HCT116 (cell line): ENCODE data around the gene TCP10L. TPM values are rescaled to one million over a fixed set of nuclear protein-coding genes. Genes with fewer than 3 reads are reported as not detected.

ENCODE experiments used
- ATAC-seq: fragments of 200-7000 bp; cut with Tn5 transposase; 2 replicates; pipeline ENCODE4 v1.9.1; 2020; ENCODE audit warnings: mild to moderate bottlenecking, moderate library complexity
- BruUV-seq: library from RNA; stranded (reverse); fragments of 400-500 nt; replicated peaks from 2 replicates; lab custom pipeline; 2021; lab: Mats Ljungman, UMichigan
- CTCF ChIA-PET: fragments of 300-600 bp; sonication (Branson Sonifier 250); formaldehyde crosslinking; loops from one replicate; lab custom pipeline; 2021; ENCODE audit warnings: antibody characterized with exemption; lab: Charles Lee
- POLR2A ChIA-PET: fragments of 300-600, 350-600 bp; sonication (Branson Sonifier 250); formaldehyde crosslinking; loops from one replicate; lab custom pipeline; 2021; ENCODE audit warnings: antibody characterized with exemption; lab: Charles Lee
- RAD21 ChIA-PET, 2 experiments: fragments of 300-600 bp; sonication (Branson Sonifier 250); formaldehyde crosslinking; loops; one replicate each; lab custom pipeline; 2023; ENCODE audit warnings: low total read pairs in 2 of 2; ENCODE audit not compliant: uncharacterized antibody in 2 of 2, unreplicated experiment in 2 of 2, low non-redundant PET in 1 of 2; lab: Charles Lee
- DNase-seq: peaks from one replicate; pipeline ENCODE4 v3.0.0-alpha.2; 2010; ENCODE audit warnings: low read depth, low spot score
- H2AFZ ChIP-seq: fragments of 200-600 bp; shearing (Covaris generic), sonication (generic); 2 replicates; pipeline ENCODE4 v1.6.1; 2017; ENCODE audit warnings: low read depth, mixed run types, mixed read lengths, antibody characterized with exemption, low read length; ENCODE audit not compliant: poor library complexity, severe bottlenecking
- H3K27ac ChIP-seq: 2 replicates; pipeline ENCODE4 v1.5.1; 2012; ENCODE audit warnings: low read depth, low read length
- H3K27me3 ChIP-seq: fragments of 200-600 bp; sonication (generic); 2 replicates; pipeline ENCODE4 v1.6.1; 2016; ENCODE audit warnings: mixed run types, low read length, mixed read lengths; ENCODE audit not compliant: insufficient read depth
- H3K36me3 ChIP-seq, 2 experiments: fragments of 200-500 bp in 1 of 2; fragments of 200-600 bp in 1 of 2; sonication (Bioruptor generic) in 1 of 2; sonication (generic) in 1 of 2; 2 replicates each; pipeline versions ENCODE4 v1.5.1 to v1.6.1; 2014 to 2016; ENCODE audit warnings: low read length in 2 of 2, inconsistent platforms in 1 of 2, mixed read lengths in 1 of 2, mixed run types in 1 of 2; ENCODE audit not compliant: insufficient read depth in 2 of 2, control insufficient read depth in 1 of 2
- H3K4me1 ChIP-seq, 2 experiments: fragments of 200-600 bp in 1 of 2; sonication (generic) in 1 of 2; 2 replicates each; pipeline versions ENCODE4 v1.5.1 to v1.6.1; 2012 to 2017; ENCODE audit warnings: low read length in 2 of 2, inconsistent platforms in 1 of 2, mild to moderate bottlenecking in 1 of 2, mixed read lengths in 1 of 2, mixed run types in 1 of 2, moderate library complexity in 1 of 2; ENCODE audit not compliant: insufficient read depth in 2 of 2, control insufficient read depth in 1 of 2
- H3K4me2 ChIP-seq: fragments of 200-600 bp; sonication (generic); 2 replicates; pipeline ENCODE4 v1.6.1; 2017; ENCODE audit warnings: mixed run types, low read length, mixed read lengths
- H3K4me3 ChIP-seq, 2 experiments: fragments of 200-600 bp in 1 of 2; sonication (generic) in 1 of 2; replicated peaks in 1 of 2; 2 replicates each; pipeline ENCODE4 v1.5.1; 2011 to 2016; ENCODE audit warnings: low read length in 2 of 2, control low read depth in 1 of 2, low read depth in 1 of 2, mild to moderate bottlenecking in 1 of 2, mixed read lengths in 1 of 2, mixed run types in 1 of 2
- H3K79me2 ChIP-seq: fragments of 200-600 bp; sonication (generic); 2 replicates; pipeline ENCODE4 v1.6.1; 2017; ENCODE audit warnings: mild to moderate bottlenecking, mixed run types, low read length, moderate library complexity, mixed read lengths; ENCODE audit not compliant: insufficient read depth
- H3K9ac ChIP-seq: fragments of 200-600 bp; sonication (generic); 2 replicates; pipeline ENCODE4 v1.6.1; 2016; ENCODE audit warnings: low read length, mixed read lengths
- H3K9me2 ChIP-seq: fragments of 200-600 bp; sonication (generic), shearing (Covaris generic); 2 replicates; pipeline ENCODE4 v1.6.1; 2017; ENCODE audit warnings: mixed run types, mild to moderate bottlenecking, moderate library complexity; ENCODE audit not compliant: insufficient read depth
- H3K9me3 ChIP-seq, 2 experiments: fragments of 200-500 bp in 1 of 2; fragments of 200-600 bp in 1 of 2; sonication (Bioruptor generic) in 1 of 2; sonication (generic) in 1 of 2; 2 replicates each; pipeline ENCODE4 v1.6.1; 2014 to 2017; ENCODE audit warnings: low read length in 2 of 2, mixed read lengths in 2 of 2, inconsistent platforms in 1 of 2, low read depth in 1 of 2, mild to moderate bottlenecking in 1 of 2, mixed run types in 1 of 2, moderate library complexity in 1 of 2; ENCODE audit not compliant: control insufficient read depth in 1 of 2, insufficient read depth in 1 of 2
- H4K20me1 ChIP-seq: fragments of 200-600 bp; sonication (generic), shearing (Covaris generic); 2 replicates; pipeline ENCODE4 v1.6.1; 2017; ENCODE audit warnings: mixed run types, mild to moderate bottlenecking, moderate library complexity; ENCODE audit not compliant: insufficient read depth
- EGR1 ChIP-seq: IDR thresholded peaks from 2 replicates; pipeline ENCODE4 v1.6.1; 2012; ENCODE audit warnings: low read depth
- EZH2 ChIP-seq: fragments of 200-600 bp; sonication (generic); IDR thresholded peaks from 2 replicates; pipeline ENCODE4 v1.6.1; 2017; ENCODE audit warnings: antibody characterized with exemption, mixed run types
- EZH2phosphoT487 ChIP-seq: fragments of 200-600 bp; IDR thresholded peaks from 2 replicates; pipeline ENCODE4 v1.6.1; 2018; ENCODE audit warnings: antibody characterized with exemption, borderline replicate concordance
- POLR2A ChIP-seq: IDR thresholded peaks from 2 replicates; pipeline ENCODE4 v1.7.0; 2011; ENCODE audit warnings: borderline replicate concordance; ENCODE audit not compliant: insufficient read depth, insufficient read length; ENCODE audit errors: extremely low read depth
- POLR2AphosphoS5 ChIP-seq: IDR thresholded peaks from 2 replicates; pipeline ENCODE4 v1.6.1; 2011; ENCODE audit warnings: mild to moderate bottlenecking, low read depth, low read length, moderate library complexity
- intact Hi-C: fragments of 100-400 bp; cut with micrococcal nuclease; formaldehyde crosslinking; loops from 2 replicates; pipeline ENCODE4 v1.10.0; 2022
- total RNA-seq: library from RNA; stranded (reverse); gene quantifications from one replicate; pipeline ENCODE4 v1.2.1, GENCODE V29; 2021; ENCODE audit not compliant: unreplicated experiment
- TF ChIP-seq, protein P1 (sequence below): IDR thresholded peaks from 2 replicates; pipeline ENCODE4 v1.6.1; 2012; ENCODE audit warnings: low read depth
- TF ChIP-seq, protein P2 (sequence below): IDR thresholded peaks from 2 replicates; pipeline ENCODE4 v1.6.1; 2011; ENCODE audit warnings: mild to moderate bottlenecking, low read length, moderate library complexity; ENCODE audit not compliant: insufficient replicate concordance; ENCODE audit errors: extremely low read depth

The TCP10L gene
- total RNA-seq, 1 experiment from 2014 or later = 0.07 TPM

GRCh38 chr21:32613436-32614043 is 28.2 kb upstream of the TCP10L start (continued):
- no peak for TF ChIP-seq POLR2AphosphoS5

GRCh38 chr21:32612999-32613337 is 27.6 kb upstream of the TCP10L start:
- H4K20me1 ChIP-seq = no peaks in the 10 kb centered on the region
- TF ChIP-seq EZH2 (no peak), EZH2phosphoT487 (no peak), EGR1 (no peak), POLR2A (no peak)
- TF ChIP-seq, protein P1, sequence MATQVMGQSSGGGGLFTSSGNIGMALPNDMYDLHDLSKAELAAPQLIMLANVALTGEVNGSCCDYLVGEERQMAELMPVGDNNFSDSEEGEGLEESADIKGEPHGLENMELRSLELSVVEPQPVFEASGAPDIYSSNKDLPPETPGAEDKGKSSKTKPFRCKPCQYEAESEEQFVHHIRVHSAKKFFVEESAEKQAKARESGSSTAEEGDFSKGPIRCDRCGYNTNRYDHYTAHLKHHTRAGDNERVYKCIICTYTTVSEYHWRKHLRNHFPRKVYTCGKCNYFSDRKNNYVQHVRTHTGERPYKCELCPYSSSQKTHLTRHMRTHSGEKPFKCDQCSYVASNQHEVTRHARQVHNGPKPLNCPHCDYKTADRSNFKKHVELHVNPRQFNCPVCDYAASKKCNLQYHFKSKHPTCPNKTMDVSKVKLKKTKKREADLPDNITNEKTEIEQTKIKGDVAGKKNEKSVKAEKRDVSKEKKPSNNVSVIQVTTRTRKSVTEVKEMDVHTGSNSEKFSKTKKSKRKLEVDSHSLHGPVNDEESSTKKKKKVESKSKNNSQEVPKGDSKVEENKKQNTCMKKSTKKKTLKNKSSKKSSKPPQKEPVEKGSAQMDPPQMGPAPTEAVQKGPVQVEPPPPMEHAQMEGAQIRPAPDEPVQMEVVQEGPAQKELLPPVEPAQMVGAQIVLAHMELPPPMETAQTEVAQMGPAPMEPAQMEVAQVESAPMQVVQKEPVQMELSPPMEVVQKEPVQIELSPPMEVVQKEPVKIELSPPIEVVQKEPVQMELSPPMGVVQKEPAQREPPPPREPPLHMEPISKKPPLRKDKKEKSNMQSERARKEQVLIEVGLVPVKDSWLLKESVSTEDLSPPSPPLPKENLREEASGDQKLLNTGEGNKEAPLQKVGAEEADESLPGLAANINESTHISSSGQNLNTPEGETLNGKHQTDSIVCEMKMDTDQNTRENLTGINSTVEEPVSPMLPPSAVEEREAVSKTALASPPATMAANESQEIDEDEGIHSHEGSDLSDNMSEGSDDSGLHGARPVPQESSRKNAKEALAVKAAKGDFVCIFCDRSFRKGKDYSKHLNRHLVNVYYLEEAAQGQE = no peak
- TF ChIP-seq, protein P2, sequence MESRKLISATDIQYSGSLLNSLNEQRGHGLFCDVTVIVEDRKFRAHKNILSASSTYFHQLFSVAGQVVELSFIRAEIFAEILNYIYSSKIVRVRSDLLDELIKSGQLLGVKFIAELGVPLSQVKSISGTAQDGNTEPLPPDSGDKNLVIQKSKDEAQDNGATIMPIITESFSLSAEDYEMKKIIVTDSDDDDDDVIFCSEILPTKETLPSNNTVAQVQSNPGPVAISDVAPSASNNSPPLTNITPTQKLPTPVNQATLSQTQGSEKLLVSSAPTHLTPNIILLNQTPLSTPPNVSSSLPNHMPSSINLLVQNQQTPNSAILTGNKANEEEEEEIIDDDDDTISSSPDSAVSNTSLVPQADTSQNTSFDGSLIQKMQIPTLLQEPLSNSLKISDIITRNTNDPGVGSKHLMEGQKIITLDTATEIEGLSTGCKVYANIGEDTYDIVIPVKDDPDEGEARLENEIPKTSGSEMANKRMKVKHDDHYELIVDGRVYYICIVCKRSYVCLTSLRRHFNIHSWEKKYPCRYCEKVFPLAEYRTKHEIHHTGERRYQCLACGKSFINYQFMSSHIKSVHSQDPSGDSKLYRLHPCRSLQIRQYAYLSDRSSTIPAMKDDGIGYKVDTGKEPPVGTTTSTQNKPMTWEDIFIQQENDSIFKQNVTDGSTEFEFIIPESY = no peak
- peak overlapping the region; percentile 95 to 98 for H3K4me3 ChIP-seq
- peaks cover 31% of the 10 kb centered on the region for H3K79me2 ChIP-seq
- H3K9ac ChIP-seq = peak overlapping the region; percentile 89
- intact Hi-C loops = no loop called here
- POLR2A ChIA-PET = interaction anchor here (1.2 to 1.5 kb wide), 2 partner anchors 12 to 115 kb away, joined by 3 to 4 read pairs; partner anchors contain the start of gene SYNJ1
- no peaks in the 10 kb centered on the region for H3K9me2 ChIP-seq
- peak; percentile 21 for ATAC-seq
- H3K27me3 ChIP-seq = no peaks in the 10 kb centered on the region
- no peak for DNase-seq
- peaks cover 6 to 12% of the 10 kb centered on the region in 2 experiments for H3K4me1 ChIP-seq
- peak overlapping the region; percentile 92 for H2AFZ ChIP-seq
- peaks cover 5 to 15% of the 10 kb centered on the region in 2 experiments; a peak in 3 of 4 replicates for H3K36me3 ChIP-seq
- H3K27ac ChIP-seq = peak overlapping the region; percentile 97
- TSS peak; percentile 96 for BruUV-seq
- peak overlapping the region; percentile 92 for H3K4me2 ChIP-seq
- CTCF ChIA-PET = interaction anchor here (2.5 kb wide), 1 partner anchor 12 kb away, joined by 17 read pairs; no protein-coding TSS in a partner anchor
- RAD21 ChIA-PET = no interaction called here
- H3K9me3 ChIP-seq = no peaks in the 10 kb centered on the region
